ENCODE measurements around the gene XPR1.

Gene XPR1

GRCh38 chr1:180842491-180843275, 210.9 kb downstream of the XPR1 start:
- Histone ChIP-seq H3K79me2 (ENCODE audit: insufficient read depth, low read length) (no peaks in the 10 kb centered on the region), H3K27me3 (ENCODE audit: insufficient read depth, low read length, poor library complexity, severe bottlenecking) (no peaks in the 10 kb centered on the region), H3K4me3 (ENCODE audit: low read length, poor library complexity, severe bottlenecking) (no peak overlapping the region), H3F3A (ENCODE audit: low read depth) (no peaks in the 10 kb centered on the region), H3K4me1 (ENCODE audit: insufficient read depth, low read length, poor library complexity, severe bottlenecking) (no peaks in the 10 kb centered on the region), H3K9me3 (ENCODE audit: insufficient read depth, low read depth, low read length) (no peaks in the 10 kb centered on the region; the same call in 1 of the 2 replicates), H4K20me1 (ENCODE audit: insufficient read depth, low read length, poor library complexity, severe bottlenecking) (no peaks in the 10 kb centered on the region), H3K4me2 (ENCODE audit: low read depth, low read length, poor library complexity, severe bottlenecking) (no peak overlapping the region), H2AFZ (ENCODE audit: low read length) (no peak overlapping the region), H3K9me2 (replicated peaks; ENCODE audit: low read depth, low read length) (no peaks in the 10 kb centered on the region), H3K9ac (ENCODE audit: low read depth, low read length, poor library complexity, severe bottlenecking) (no peak overlapping the region), H3K36me3 (ENCODE audit: insufficient read depth, low read length) (peaks cover 4% of the 10 kb centered on the region; the same call in 1 of the 2 replicates)
- TF ChIP-seq EZH2phosphoT487 (IDR thresholded peaks at IDR 0.05; ENCODE audit: borderline replicate concordance) (no peak), CTCF (conservative IDR thresholded peaks at IDR 0.05; ENCODE audit: low read length) (no peak)

DNA sequence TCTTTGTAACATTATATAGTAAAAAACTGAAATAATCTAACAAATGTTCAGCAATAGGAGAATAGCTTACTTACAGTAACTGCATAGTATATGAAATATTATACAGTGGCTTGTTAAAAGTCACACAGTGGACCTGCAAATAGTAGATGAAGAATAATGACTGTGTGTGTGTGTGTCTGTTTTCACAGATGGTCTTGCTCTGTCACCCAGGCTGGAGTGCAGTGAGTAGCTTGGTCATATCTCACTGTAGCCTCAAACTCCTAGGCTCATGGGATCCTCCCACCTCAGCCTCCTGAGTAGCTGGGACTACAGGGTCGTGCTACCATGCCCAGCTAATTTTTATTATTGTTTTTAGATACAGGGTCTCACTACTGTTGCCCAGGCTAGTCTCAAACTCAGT, 213.5 kb downstream of the XPR1 start:
- no peak overlapping the region for H2AFZ ChIP-seq (ENCODE audit: low read length)
- H3K4me3 ChIP-seq (ENCODE audit: low read length, poor library complexity, severe bottlenecking): no peak overlapping the region
- H3K9ac ChIP-seq (ENCODE audit: low read depth, low read length, poor library complexity, severe bottlenecking): no peak overlapping the region
- no peaks in the 10 kb centered on the region for H3K9me3 ChIP-seq (ENCODE audit: insufficient read depth, low read depth, low read length)
- H3K4me2 ChIP-seq (ENCODE audit: low read depth, low read length, poor library complexity, severe bottlenecking): no peak overlapping the region
- H4K20me1 ChIP-seq (ENCODE audit: insufficient read depth, low read length, poor library complexity, severe bottlenecking): no peaks in the 10 kb centered on the region
- H3K36me3 ChIP-seq (ENCODE audit: insufficient read depth, low read length): no peaks in the 10 kb centered on the region
- H3K4me1 ChIP-seq (ENCODE audit: insufficient read depth, low read length, poor library complexity, severe bottlenecking): no peaks in the 10 kb centered on the region
- no peaks in the 10 kb centered on the region for H3F3A ChIP-seq (ENCODE audit: low read depth)
- TF ChIP-seq CTCF (conservative IDR thresholded peaks at IDR 0.05; ENCODE audit: low read length) (no peak), EZH2phosphoT487 (IDR thresholded peaks at IDR 0.05; ENCODE audit: borderline replicate concordance) (no peak)
- H3K9me2 ChIP-seq (replicated peaks; ENCODE audit: low read depth, low read length): no peaks in the 10 kb centered on the region
- H3K79me2 ChIP-seq (ENCODE audit: insufficient read depth, low read length): no peaks in the 10 kb centered on the region
- H3K27me3 ChIP-seq (ENCODE audit: insufficient read depth, low read length, poor library complexity, severe bottlenecking): no peaks in the 10 kb centered on the region

- no peaks in the 10 kb centered on the region for H3K36me3 ChIP-seq (ENCODE audit: insufficient read depth, low read length)
- H3K9me2 ChIP-seq (replicated peaks; ENCODE audit: low read depth, low read length): no peaks in the 10 kb centered on the region
- no peak overlapping the region for H2AFZ ChIP-seq (ENCODE audit: low read length)
- H3K4me2 ChIP-seq (ENCODE audit: low read depth, low read length, poor library complexity, severe bottlenecking): no peak overlapping the region
- H3K9me3 ChIP-seq (ENCODE audit: insufficient read depth, low read depth, low read length): no peaks in the 10 kb centered on the region
- peaks cover 19% of the 10 kb centered on the region for H3K4me1 ChIP-seq (ENCODE audit: insufficient read depth, low read length, poor library complexity, severe bottlenecking)
- no peak overlapping the region for H3K9ac ChIP-seq (ENCODE audit: low read depth, low read length, poor library complexity, severe bottlenecking)
- no peaks in the 10 kb centered on the region for H3K27me3 ChIP-seq (ENCODE audit: insufficient read depth, low read length, poor library complexity, severe bottlenecking)
- TF ChIP-seq CTCF (conservative IDR thresholded peaks at IDR 0.05; ENCODE audit: low read length): no peak
- TF ChIP-seq EZH2phosphoT487 (IDR thresholded peaks at IDR 0.05; ENCODE audit: borderline replicate concordance): no peak
- H3K4me3 ChIP-seq (ENCODE audit: low read length, poor library complexity, severe bottlenecking): no peak overlapping the region
- H4K20me1 ChIP-seq (ENCODE audit: insufficient read depth, low read length, poor library complexity, severe bottlenecking): no peaks in the 10 kb centered on the region
- H3K79me2 ChIP-seq (ENCODE audit: insufficient read depth, low read length): no peaks in the 10 kb centered on the region
- H3F3A ChIP-seq (ENCODE audit: low read depth): no peaks in the 10 kb centered on the region
Observed at GRCh38 chr1:180848191-180848590, 216.4 kb downstream of the XPR1 start.

Data from Loucy (cell line).